GM12878 (cell line): Measurements from ENCODE around the gene RGL4. TPM values are rescaled to one million over a fixed set of nuclear protein-coding genes. Genes with fewer than 3 reads are reported as not detected.

ENCODE experiments used
- ATAC-seq: fragments of 200-7000 bp; cut with Tn5 transposase; 3 replicates; pipeline ENCODE4 v1.9.1; 2020; ENCODE audit warnings: mild to moderate bottlenecking, moderate library complexity
- BruUV-seq: library from RNA; stranded (reverse); fragments of 400-500 nt; replicated peaks from 2 replicates; lab custom pipeline; 2021; lab: Mats Ljungman, UMichigan
- CTCF ChIA-PET: fragments of 300-600 bp; sonication (Branson Sonifier 250); formaldehyde crosslinking; extraction: SDS; loops from one replicate; lab custom pipeline; 2021; ENCODE audit warnings: inconsistent platforms; lab: Yijun Ruan, JAX
- POLR2A ChIA-PET: fragments of 350-600 bp; formaldehyde crosslinking; extraction: SDS; loops from one replicate; lab custom pipeline; 2021; ENCODE audit warnings: inconsistent platforms; lab: Charles Lee
- RAD21 ChIA-PET: fragments of 300-600 bp; sonication (Branson Sonifier 250); formaldehyde crosslinking; loops from one replicate; lab custom pipeline; 2023; ENCODE audit warnings: antibody characterized with exemption; ENCODE audit not compliant: unreplicated experiment; lab: Charles Lee
- SMC1A ChIA-PET: fragments of 300-600 bp; sonication (Branson Sonifier 250); formaldehyde crosslinking; loops from one replicate; lab custom pipeline; 2023; ENCODE audit not compliant: unreplicated experiment, uncharacterized antibody; lab: Charles Lee
- DNase-seq: peaks from one replicate; pipeline ENCODE4 v3.0.0-alpha.2; 2011; ENCODE audit warnings: low read depth, low spot score
- FAIRE-seq: peaks from 3 replicates; lab custom pipeline; 2011; peaks lifted over from hg19 to GRCh38; lab: Jason Lieb, UNC
- H2AFZ ChIP-seq: 2 replicates; pipeline ENCODE4 v1.6.0; 2011; ENCODE audit warnings: low read depth, low read length, control low read depth; ENCODE audit not compliant: control insufficient read depth
- H3K27ac ChIP-seq: 2 replicates; pipeline ENCODE4 v1.5.1; 2011; ENCODE audit warnings: control low read depth; ENCODE audit not compliant: control insufficient read depth, insufficient read depth
- H3K27me3 ChIP-seq, 2 experiments: replicated peaks in 1 of 2; 2 replicates each; pipeline versions ENCODE4 v1.6.0 to v1.6.1; 2011; ENCODE audit warnings: low read length in 1 of 2; ENCODE audit not compliant: control insufficient read depth in 2 of 2, insufficient read depth in 2 of 2
- H3K36me3 ChIP-seq, 2 experiments: 2 replicates each; pipeline ENCODE4 v1.5.1; 2011; ENCODE audit warnings: low read length in 1 of 2; ENCODE audit not compliant: control insufficient read depth in 2 of 2, insufficient read depth in 2 of 2
- H3K4me1 ChIP-seq: 2 replicates; pipeline ENCODE4 v1.6.1; 2011; ENCODE audit warnings: mild to moderate bottlenecking, low read length, moderate library complexity, mixed read lengths; ENCODE audit not compliant: control insufficient read depth, insufficient read depth
- H3K4me2 ChIP-seq: 2 replicates; pipeline ENCODE4 v1.6.0; 2011; ENCODE audit warnings: control low read depth; ENCODE audit not compliant: control insufficient read depth, insufficient read depth
- H3K4me3 ChIP-seq: fragments of 200-600 bp; sonication (generic); 2 replicates; pipeline ENCODE4 v1.5.1; 2016
- H3K79me2 ChIP-seq: 2 replicates; pipeline ENCODE4 v1.6.0; 2011; ENCODE audit warnings: low read length; ENCODE audit not compliant: control insufficient read depth, insufficient read depth
- H3K9ac ChIP-seq: 2 replicates; pipeline ENCODE4 v1.8.0; 2011; ENCODE audit warnings: low read length, control low read depth, mixed read lengths; ENCODE audit not compliant: control insufficient read depth, insufficient read depth
- H3K9me3 ChIP-seq: replicated peaks from 3 replicates; pipeline ENCODE4 v1.5.1; 2011; ENCODE audit warnings: mild to moderate bottlenecking, low read length; ENCODE audit not compliant: control insufficient read depth, insufficient read depth
- H4K20me1 ChIP-seq: 2 replicates; pipeline ENCODE4 v1.6.0; 2011; ENCODE audit not compliant: control insufficient read depth, insufficient read depth
- BCL3 ChIP-seq: IDR thresholded peaks from 2 replicates; pipeline ENCODE4 v1.6.1; 2011; ENCODE audit warnings: borderline replicate concordance, low read depth, mild to moderate bottlenecking, moderate library complexity, low read length; ENCODE audit not compliant: insufficient read depth, poor library complexity, severe bottlenecking
- CBFB ChIP-seq: IDR thresholded peaks from 2 replicates; pipeline ENCODE4 v1.6.1; 2016; ENCODE audit warnings: antibody characterized with exemption, low read depth
- CBX3 ChIP-seq: fragments of 200-600 bp; sonication (generic); IDR thresholded peaks from 2 replicates; pipeline ENCODE4 v1.6.1; 2016; ENCODE audit warnings: low read depth, borderline replicate concordance
- E2F4 ChIP-seq: IDR thresholded peaks from 2 replicates; pipeline ENCODE4 v1.6.1; 2012; ENCODE audit warnings: low read depth, low read length, improper control_type of control experiment
- EZH2 ChIP-seq: IDR thresholded peaks from 2 replicates; pipeline ENCODE4 v1.6.1; 2012; ENCODE audit warnings: low read depth, mild to moderate bottlenecking, control low read depth, inconsistent platforms, low read length, borderline replicate concordance; ENCODE audit not compliant: control insufficient read depth
- KAT2A ChIP-seq: conservative IDR thresholded peaks from 2 replicates; pipeline ENCODE4 v1.6.1; 2011; ENCODE audit warnings: low read depth, low read length; ENCODE audit not compliant: control insufficient read depth
- MEF2A ChIP-seq: IDR thresholded peaks from 2 replicates; pipeline ENCODE4 v1.6.1; 2011; ENCODE audit warnings: low read depth, mild to moderate bottlenecking, low read length, moderate library complexity; ENCODE audit not compliant: insufficient read depth
- MEF2B ChIP-seq: fragments of 450-650 bp; IDR thresholded peaks from 2 replicates; pipeline ENCODE4 v1.6.1; 2018; ENCODE audit warnings: mild to moderate bottlenecking, moderate library complexity; ENCODE audit not compliant: partially characterized antibody, poor library complexity, severe bottlenecking
- NKRF ChIP-seq: fragments of 450-650 bp; conservative IDR thresholded peaks from 2 replicates; pipeline ENCODE4 v1.6.1; 2017; ENCODE audit warnings: mild to moderate bottlenecking, moderate library complexity
- PAX8 ChIP-seq: fragments of 450-650 bp; IDR thresholded peaks from 2 replicates; pipeline ENCODE4 v1.6.1; 2017; ENCODE audit warnings: mild to moderate bottlenecking, moderate library complexity
- RELA ChIP-seq: fragments of 450-650 bp; IDR thresholded peaks from 2 replicates; pipeline ENCODE4 v1.8.0; 2014; ENCODE audit warnings: borderline replicate concordance; ENCODE audit not compliant: partially characterized antibody
- SIN3A ChIP-seq: IDR thresholded peaks from 2 replicates; pipeline ENCODE4 v1.6.1; 2012; ENCODE audit warnings: low read depth, low read length, improper control_type of control experiment
- SIX5 ChIP-seq: IDR thresholded peaks from 2 replicates; pipeline ENCODE4 v1.6.1; 2011; ENCODE audit warnings: mild to moderate bottlenecking, low read depth, low read length, moderate library complexity; ENCODE audit not compliant: severe bottlenecking
- SUZ12 ChIP-seq: fragments of 200-600 bp; sonication (generic); IDR thresholded peaks from one replicate; pipeline ENCODE4 v1.6.1; 2018; ENCODE audit warnings: antibody characterized with exemption, mild to moderate bottlenecking; ENCODE audit not compliant: unreplicated experiment
- YBX1 ChIP-seq: fragments of 450-650 bp; IDR thresholded peaks from 2 replicates; pipeline ENCODE4 v1.6.1; 2016; ENCODE audit warnings: antibody characterized with exemption
- ZBTB40 ChIP-seq: fragments of 450-650 bp; IDR thresholded peaks from 2 replicates; pipeline ENCODE4 v1.6.1; 2016; ENCODE audit warnings: mild to moderate bottlenecking, moderate library complexity, borderline replicate concordance
- WGBS: methylation state at CpG from one replicate; pipeline ENCODE4 v1.1.6; 2016; ENCODE audit warnings: low lambda C conversion rate; ENCODE audit not compliant: insufficient replicate concordance, insufficient coverage; ENCODE audit errors: missing lambda C conversion rate; 5-methylcytosine and 5-hydroxymethylcytosine counted together
- in situ Hi-C: fragments of 300-500 bp; cut with MboI; formaldehyde crosslinking; loops from 9 replicates; pipeline ENCODE4 v1.14.3; 2018; ENCODE audit warnings: mixed read lengths
- intact Hi-C: fragments of 100-400 bp; cut with micrococcal nuclease; formaldehyde crosslinking; loops from one replicate; pipeline ENCODE4 v1.14.2; 2022; ENCODE audit not compliant: unreplicated experiment
- polyA plus RNA-seq, 11 experiments: library from polyadenylated mRNA; depleted of rRNA in 4 of 11; unstranded in 6 of 11; stranded (reverse) in 5 of 11; fragments of >200 nt; fragmentation: Nextera tagmentation in 4 of 11; fragmentation: Illumina TruSeq in 1 of 11; extraction: Ambion mirVana in 4 of 11; extraction: Trizol in 1 of 11; gene quantifications; 1 replicate in 1 of 11; 2 replicates in 10 of 11; pipeline versions ENCODE4 v1.2.1 to v1.2.3, GENCODE V29; 2011 to 2016; ENCODE audit warnings: inconsistent platforms in 2 of 11, missing spikeins in 2 of 11, low read depth in 1 of 11
- total RNA-seq, 4 experiments: library from RNA; depleted of rRNA in 3 of 4; stranded (reverse); fragments of >200 nt in 3 of 4; fragmentation: Illumina TruSeq in 1 of 4; extraction: Trizol in 1 of 4; gene quantifications; 2 replicates each; pipeline versions ENCODE4 v1.2.1 to v1.2.3, GENCODE V29; 2013 to 2021

Gene RGL4
- total and polyA plus RNA-seq, 10 of the 15 experiments (the other 5 are each of a cell fraction or from before 2014, with no cell fraction given) = 1.4 to 9.0 (median 2.0) TPM; not detected in 1

GRCh38 chr22:23684561-23685031 is 6.2 kb upstream of the RGL4 start:
- RAD21 ChIA-PET = no interaction called here
- Histone ChIP-seq H3K27me3 (no peaks in the 10 kb centered on the region), H3K9ac (no peak overlapping the region), H3K79me2 (no peaks in the 10 kb centered on the region), H3K36me3 (peaks cover 1 to 8% of the 10 kb centered on the region in 2 experiments; a peak in 3 of 4 replicates), H4K20me1 (no peaks in the 10 kb centered on the region), H3K4me3 (no peak overlapping the region), H3K4me2 (no peak overlapping the region), H3K4me1 (no peaks in the 10 kb centered on the region), H3K27ac (no peak overlapping the region), H3K9me3 (no peaks in the 10 kb centered on the region), H2AFZ (no peak overlapping the region)
- DNase-seq (no peak), FAIRE-seq (no peak), ATAC-seq (no peak)
- SMC1A ChIA-PET = no interaction called here
- POLR2A ChIA-PET = no interaction called here
- BruUV-seq = no TSS peak
- in situ Hi-C loops (no loop called here), intact Hi-C loops (no loop called here)
- WGBS = 93% methylated on average over 8 of the region's 8 CpGs
- CTCF ChIA-PET = no interaction called here
- TF ChIP-seq SUZ12 = no peak
- no peak for TF ChIP-seq BCL3
- TF ChIP-seq E2F4 = no peak
- TF ChIP-seq SIN3A = no peak
- no peak for TF ChIP-seq SIX5
- TF ChIP-seq KAT2A = no peak
- TF ChIP-seq PAX8 = no peak
- no peak for TF ChIP-seq NKRF
- no peak for TF ChIP-seq ZBTB40
- no peak for TF ChIP-seq CBX3
- no peak for TF ChIP-seq YBX1
- no peak for TF ChIP-seq EZH2
- TF ChIP-seq MEF2A = no peak
- TF ChIP-seq RELA = no peak
- no peak for TF ChIP-seq CBFB
- no peak for TF ChIP-seq MEF2B
